OCI-LY7 (cell line): ENCODE results near the gene GNE.

Source experiments
- CTCF ChIP-seq: fragments of 200-600 bp; sonication (generic); conservative IDR thresholded peaks from 2 replicates; pipeline ENCODE4 v1.5.1; 2014; ENCODE audit warnings: mild to moderate bottlenecking, antibody characterized with exemption, low read length, moderate library complexity, mixed read lengths
- EZH2phosphoT487 ChIP-seq: fragments of 200-600 bp; sonication (generic); IDR thresholded peaks from 2 replicates; pipeline ENCODE4 v1.6.1; 2018; ENCODE audit warnings: low read depth, borderline replicate concordance, mild to moderate bottlenecking, mixed run types, antibody characterized with exemption, low read length, moderate library complexity, mixed read lengths

GRCh38 chr9:36187414-36187813 lies 70.8 kb downstream of the GNE start:
- TF ChIP-seq CTCF: no peak
- no peak for TF ChIP-seq EZH2phosphoT487
